GM12878 (cell line): ENCODE data around the gene GLG1. TPM values are rescaled to one million over a fixed set of nuclear protein-coding genes. Genes with fewer than 3 reads are reported as not detected.

Experiments used
- ATAC-seq: fragments of 200-7000 bp; cut with Tn5 transposase; 3 replicates; pipeline ENCODE4 v1.9.1; 2020; ENCODE audit warnings: mild to moderate bottlenecking, moderate library complexity
- BruUV-seq: library from RNA; stranded (reverse); fragments of 400-500 nt; replicated peaks from 2 replicates; lab custom pipeline; 2021; lab: Mats Ljungman, UMichigan
- CTCF ChIA-PET: fragments of 300-600 bp; sonication (Branson Sonifier 250); formaldehyde crosslinking; extraction: SDS; loops from one replicate; lab custom pipeline; 2021; ENCODE audit warnings: inconsistent platforms; lab: Yijun Ruan, JAX
- POLR2A ChIA-PET: fragments of 350-600 bp; formaldehyde crosslinking; extraction: SDS; loops from one replicate; lab custom pipeline; 2021; ENCODE audit warnings: inconsistent platforms; lab: Charles Lee
- RAD21 ChIA-PET: fragments of 300-600 bp; sonication (Branson Sonifier 250); formaldehyde crosslinking; loops from one replicate; lab custom pipeline; 2023; ENCODE audit warnings: antibody characterized with exemption; ENCODE audit not compliant: unreplicated experiment; lab: Charles Lee
- SMC1A ChIA-PET: fragments of 300-600 bp; sonication (Branson Sonifier 250); formaldehyde crosslinking; loops from one replicate; lab custom pipeline; 2023; ENCODE audit not compliant: unreplicated experiment, uncharacterized antibody; lab: Charles Lee
- DNase-seq: peaks from one replicate; pipeline ENCODE4 v3.0.0-alpha.2; 2011; ENCODE audit warnings: low read depth, low spot score
- FAIRE-seq: peaks from 3 replicates; lab custom pipeline; 2011; peaks lifted over from hg19 to GRCh38; lab: Jason Lieb, UNC
- H2AFZ ChIP-seq: 2 replicates; pipeline ENCODE4 v1.6.0; 2011; ENCODE audit warnings: low read depth, low read length, control low read depth; ENCODE audit not compliant: control insufficient read depth
- H3K27ac ChIP-seq: 2 replicates; pipeline ENCODE4 v1.5.1; 2011; ENCODE audit warnings: control low read depth; ENCODE audit not compliant: control insufficient read depth, insufficient read depth
- H3K27me3 ChIP-seq, 2 experiments: replicated peaks in 1 of 2; 2 replicates each; pipeline versions ENCODE4 v1.6.0 to v1.6.1; 2011; ENCODE audit warnings: low read length in 1 of 2; ENCODE audit not compliant: control insufficient read depth in 2 of 2, insufficient read depth in 2 of 2
- H3K36me3 ChIP-seq, 2 experiments: 2 replicates each; pipeline ENCODE4 v1.5.1; 2011; ENCODE audit warnings: low read length in 1 of 2; ENCODE audit not compliant: control insufficient read depth in 2 of 2, insufficient read depth in 2 of 2
- H3K4me1 ChIP-seq: 2 replicates; pipeline ENCODE4 v1.6.1; 2011; ENCODE audit warnings: mild to moderate bottlenecking, low read length, moderate library complexity, mixed read lengths; ENCODE audit not compliant: control insufficient read depth, insufficient read depth
- H3K4me2 ChIP-seq: 2 replicates; pipeline ENCODE4 v1.6.0; 2011; ENCODE audit warnings: control low read depth; ENCODE audit not compliant: control insufficient read depth, insufficient read depth
- H3K4me3 ChIP-seq: fragments of 200-600 bp; sonication (generic); 2 replicates; pipeline ENCODE4 v1.5.1; 2016
- H3K79me2 ChIP-seq: 2 replicates; pipeline ENCODE4 v1.6.0; 2011; ENCODE audit warnings: low read length; ENCODE audit not compliant: control insufficient read depth, insufficient read depth
- H3K9ac ChIP-seq: 2 replicates; pipeline ENCODE4 v1.8.0; 2011; ENCODE audit warnings: low read length, control low read depth, mixed read lengths; ENCODE audit not compliant: control insufficient read depth, insufficient read depth
- H3K9me3 ChIP-seq: replicated peaks from 3 replicates; pipeline ENCODE4 v1.5.1; 2011; ENCODE audit warnings: mild to moderate bottlenecking, low read length; ENCODE audit not compliant: control insufficient read depth, insufficient read depth
- H4K20me1 ChIP-seq: 2 replicates; pipeline ENCODE4 v1.6.0; 2011; ENCODE audit not compliant: control insufficient read depth, insufficient read depth
- BRCA1 ChIP-seq: IDR thresholded peaks from 2 replicates; pipeline ENCODE4 v1.6.1; 2011; ENCODE audit warnings: low read depth, low read length, improper control_type of control experiment
- CBX5 ChIP-seq: sonication (generic); IDR thresholded peaks from 2 replicates; pipeline ENCODE4 v1.6.1; 2016; ENCODE audit warnings: low read depth, moderate library complexity, mild to moderate bottlenecking, inconsistent platforms
- CHD1 ChIP-seq: IDR thresholded peaks from 2 replicates; pipeline ENCODE4 v1.6.1; 2012; ENCODE audit warnings: low read depth, low read length, improper control_type of control experiment
- ETV6 ChIP-seq, 2 experiments: fragments of 450-650 bp in 1 of 2; IDR thresholded peaks in 1 of 2; conservative IDR thresholded peaks in 1 of 2; 2 replicates each; pipeline ENCODE4 v1.6.1; 2014; ENCODE audit warnings: antibody characterized with exemption in 1 of 2, borderline replicate concordance in 1 of 2, low read depth in 1 of 2, mild to moderate bottlenecking in 1 of 2, moderate library complexity in 1 of 2
- HDAC6 ChIP-seq: fragments of 200-600 bp; sonication (generic); IDR thresholded peaks from one replicate; pipeline ENCODE4 v1.8.0; 2017; ENCODE audit warnings: antibody characterized with exemption; ENCODE audit not compliant: unreplicated experiment
- MEF2B ChIP-seq: fragments of 450-650 bp; IDR thresholded peaks from 2 replicates; pipeline ENCODE4 v1.6.1; 2018; ENCODE audit warnings: mild to moderate bottlenecking, moderate library complexity; ENCODE audit not compliant: partially characterized antibody, poor library complexity, severe bottlenecking
- POU2F2 ChIP-seq: IDR thresholded peaks from 3 replicates; pipeline ENCODE4 v1.6.1; 2011; ENCODE audit warnings: low read depth, mild to moderate bottlenecking, low read length, borderline replicate concordance
- PRDM15 ChIP-seq: fragments of 450-650 bp; formaldehyde crosslinking; IDR thresholded peaks from 2 replicates; pipeline ENCODE4 v1.4.0; 2020; ENCODE audit warnings: mild to moderate bottlenecking, moderate library complexity
- RB1 ChIP-seq: fragments of 450-650 bp; formaldehyde crosslinking; IDR thresholded peaks from 2 replicates; pipeline ENCODE4 v1.6.1; 2017; ENCODE audit warnings: mild to moderate bottlenecking, borderline replicate concordance
- RBBP5 ChIP-seq: fragments of 200-600 bp; sonication (generic); conservative IDR thresholded peaks from 2 replicates; pipeline ENCODE4 v1.6.1; 2016
- SPI1 ChIP-seq: IDR thresholded peaks from 2 replicates; pipeline ENCODE4 v1.6.1; 2011; ENCODE audit warnings: low read depth, mild to moderate bottlenecking, low read length, moderate library complexity, borderline replicate concordance; ENCODE audit not compliant: insufficient read depth
- STAT1 ChIP-seq: fragments of 450-650 bp; conservative IDR thresholded peaks from 2 replicates; pipeline ENCODE4 v1.6.1; 2014; ENCODE audit warnings: antibody characterized with exemption, mild to moderate bottlenecking
- STAT3 ChIP-seq: IDR thresholded peaks from 2 replicates; pipeline ENCODE4 v1.6.1; 2011; ENCODE audit warnings: low read depth, low read length, improper control_type of control experiment
- TCF3 ChIP-seq: IDR thresholded peaks from 2 replicates; pipeline ENCODE4 v1.6.1; 2012; ENCODE audit warnings: low read depth, mild to moderate bottlenecking, low read length, borderline replicate concordance; ENCODE audit not compliant: insufficient read depth
- YBX1 ChIP-seq: fragments of 450-650 bp; IDR thresholded peaks from 2 replicates; pipeline ENCODE4 v1.6.1; 2016; ENCODE audit warnings: antibody characterized with exemption
- ZNF207 ChIP-seq: fragments of 450-650 bp; IDR thresholded peaks from 2 replicates; pipeline ENCODE4 v1.6.1; 2014; ENCODE audit warnings: antibody characterized with exemption, mild to moderate bottlenecking, borderline replicate concordance
- ZNF274 ChIP-seq: IDR thresholded peaks from one replicate; pipeline ENCODE4 v1.8.0; 2011; ENCODE audit not compliant: insufficient read length, insufficient read depth
- ZSCAN29 ChIP-seq: fragments of 450-650 bp; IDR thresholded peaks from 2 replicates; pipeline ENCODE4 v1.6.1; 2017; ENCODE audit warnings: mild to moderate bottlenecking, moderate library complexity
- WGBS: methylation state at CpG from one replicate; pipeline ENCODE4 v1.1.6; 2016; ENCODE audit warnings: low lambda C conversion rate; ENCODE audit not compliant: insufficient replicate concordance, insufficient coverage; ENCODE audit errors: missing lambda C conversion rate; 5-methylcytosine and 5-hydroxymethylcytosine counted together
- in situ Hi-C: fragments of 300-500 bp; cut with MboI; formaldehyde crosslinking; loops from 9 replicates; pipeline ENCODE4 v1.14.3; 2018; ENCODE audit warnings: mixed read lengths
- intact Hi-C: fragments of 100-400 bp; cut with micrococcal nuclease; formaldehyde crosslinking; loops from one replicate; pipeline ENCODE4 v1.14.2; 2022; ENCODE audit not compliant: unreplicated experiment
- polyA plus RNA-seq, 11 experiments: library from polyadenylated mRNA; depleted of rRNA in 4 of 11; unstranded in 6 of 11; stranded (reverse) in 5 of 11; fragments of >200 nt; fragmentation: Nextera tagmentation in 4 of 11; fragmentation: Illumina TruSeq in 1 of 11; extraction: Ambion mirVana in 4 of 11; extraction: Trizol in 1 of 11; gene quantifications; 1 replicate in 1 of 11; 2 replicates in 10 of 11; pipeline versions ENCODE4 v1.2.1 to v1.2.3, GENCODE V29; 2011 to 2016; ENCODE audit warnings: inconsistent platforms in 2 of 11, missing spikeins in 2 of 11, low read depth in 1 of 11
- total RNA-seq, 4 experiments: library from RNA; depleted of rRNA in 3 of 4; stranded (reverse); fragments of >200 nt in 3 of 4; fragmentation: Illumina TruSeq in 1 of 4; extraction: Trizol in 1 of 4; gene quantifications; 2 replicates each; pipeline versions ENCODE4 v1.2.1 to v1.2.3, GENCODE V29; 2013 to 2021
- TF ChIP-seq, protein P1 (sequence below): fragments of 450-650 bp; IDR thresholded peaks from 2 replicates; pipeline ENCODE4 v1.6.1; 2017; ENCODE audit warnings: antibody characterized with exemption, mild to moderate bottlenecking, moderate library complexity

The GLG1 gene
- total and polyA plus RNA-seq, 10 of the 15 experiments (the other 5 are each of a cell fraction or from before 2014, with no cell fraction given), result 7.6 to 49.4 (median 28.2) TPM

- RAD21 ChIA-PET, result interaction anchor here (0.6 kb wide), 1 partner anchor 10 kb away, joined by 3 read pairs; no protein-coding TSS in a partner anchor
- H3K79me2 ChIP-seq, result peaks cover 35% of the 10 kb centered on the region
- H3K4me1 ChIP-seq, result no peaks in the 10 kb centered on the region
- no peak overlapping the region for H3K4me2 ChIP-seq
- H3K4me3 ChIP-seq, result no peak overlapping the region
- WGBS, result 98% methylated on average over 6 of the region's 6 CpGs
- H2AFZ ChIP-seq, result no peak overlapping the region
- in situ Hi-C loops (no loop called here), intact Hi-C loops (loop anchor here (10.0 kb wide), 1 partner anchor 114 kb away; no protein-coding TSS in a partner anchor)
- SMC1A ChIA-PET, result interaction anchor here (0.9 to 1.2 kb wide), 4 partner anchors 9 to 104 kb away, joined by 3 to 4 read pairs (median 3); no protein-coding TSS in a partner anchor
- BruUV-seq, result no TSS peak
- no peak overlapping the region for H3K27ac ChIP-seq
- DNase-seq, result no peak
- no peak for FAIRE-seq
- no peak for ATAC-seq
- POLR2A ChIA-PET, result interaction anchor here (0.7 kb wide), 1 partner anchor 226 kb away, joined by 3 read pairs; no protein-coding TSS in a partner anchor
- no peak for TF ChIP-seq PRDM15
- TF ChIP-seq YBX1, result no peak
- TF ChIP-seq STAT3, result no peak
- no peak for TF ChIP-seq MEF2B
- no peak for TF ChIP-seq ZSCAN29
- TF ChIP-seq CBX5, result no peak
- no peak for TF ChIP-seq TCF3
- TF ChIP-seq STAT1, result no peak
- no peak for TF ChIP-seq HDAC6
- TF ChIP-seq, protein P1, sequence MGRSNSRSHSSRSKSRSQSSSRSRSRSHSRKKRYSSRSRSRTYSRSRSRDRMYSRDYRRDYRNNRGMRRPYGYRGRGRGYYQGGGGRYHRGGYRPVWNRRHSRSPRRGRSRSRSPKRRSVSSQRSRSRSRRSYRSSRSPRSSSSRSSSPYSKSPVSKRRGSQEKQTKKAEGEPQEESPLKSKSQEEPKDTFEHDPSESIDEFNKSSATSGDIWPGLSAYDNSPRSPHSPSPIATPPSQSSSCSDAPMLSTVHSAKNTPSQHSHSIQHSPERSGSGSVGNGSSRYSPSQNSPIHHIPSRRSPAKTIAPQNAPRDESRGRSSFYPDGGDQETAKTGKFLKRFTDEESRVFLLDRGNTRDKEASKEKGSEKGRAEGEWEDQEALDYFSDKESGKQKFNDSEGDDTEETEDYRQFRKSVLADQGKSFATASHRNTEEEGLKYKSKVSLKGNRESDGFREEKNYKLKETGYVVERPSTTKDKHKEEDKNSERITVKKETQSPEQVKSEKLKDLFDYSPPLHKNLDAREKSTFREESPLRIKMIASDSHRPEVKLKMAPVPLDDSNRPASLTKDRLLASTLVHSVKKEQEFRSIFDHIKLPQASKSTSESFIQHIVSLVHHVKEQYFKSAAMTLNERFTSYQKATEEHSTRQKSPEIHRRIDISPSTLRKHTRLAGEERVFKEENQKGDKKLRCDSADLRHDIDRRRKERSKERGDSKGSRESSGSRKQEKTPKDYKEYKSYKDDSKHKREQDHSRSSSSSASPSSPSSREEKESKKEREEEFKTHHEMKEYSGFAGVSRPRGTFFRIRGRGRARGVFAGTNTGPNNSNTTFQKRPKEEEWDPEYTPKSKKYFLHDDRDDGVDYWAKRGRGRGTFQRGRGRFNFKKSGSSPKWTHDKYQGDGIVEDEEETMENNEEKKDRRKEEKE, result no peak
- TF ChIP-seq CHD1, result no peak
- no peak for TF ChIP-seq RBBP5
- TF ChIP-seq SPI1, result no peak
- no peak for TF ChIP-seq RB1
- no peak for TF ChIP-seq POU2F2
- TF ChIP-seq ETV6 (conservative IDR thresholded peaks at IDR 0.05 in 1 of 2, IDR thresholded peaks at IDR 0.05 in 1 of 2; ENCODE audit: borderline replicate concordance in 1 of 2, low read depth in 1 of 2), result no peak
- no peak for TF ChIP-seq ZNF274
- no peak for TF ChIP-seq BRCA1
- TF ChIP-seq ZNF207, result no peak
- H3K9me3 ChIP-seq, result no peaks in the 10 kb centered on the region
- no peak overlapping the region for H3K9ac ChIP-seq
- CTCF ChIA-PET, result interaction anchor here (1.7 kb wide), 1 partner anchor 47 kb away, joined by 4 read pairs; no protein-coding TSS in a partner anchor
- no peaks in the 10 kb centered on the region; the same call in 1 of the 2 replicates for H4K20me1 ChIP-seq
- H3K36me3 ChIP-seq, result no peaks in the 10 kb centered on the region
- H3K27me3 ChIP-seq, result no peaks in the 10 kb centered on the region
Observed at GRCh38 chr16:74608381-74608780, 1.5 kb upstream of the GLG1 start.
